A549 (cell line): ENCODE measurements around the gene HLA-DOB. TPM values are rescaled to one million over a fixed set of nuclear protein-coding genes. Genes with fewer than 3 reads are reported as not detected.

Experiments used
- ATAC-seq, 2 experiments: fragments of 200-7000 bp in 1 of 2; fragments of >200 bp in 1 of 2; cut with Nextera tagmentation in 1 of 2; cut with Tn5 transposase in 1 of 2; 3 replicates each; pipeline versions ENCODE4 v1.8.0 to v1.9.1; 2018 to 2020; ENCODE audit warnings: mild to moderate bottlenecking in 1 of 2, moderate library complexity in 1 of 2
- CTCF ChIA-PET: fragments of 300-600 bp; sonication (Branson Sonifier 250); formaldehyde crosslinking; extraction: SDS; loops from one replicate; lab custom pipeline; 2021; ENCODE audit warnings: antibody characterized with exemption, inconsistent platforms; lab: Yijun Ruan, JAX
- POLR2A ChIA-PET: fragments of 350-600 bp; formaldehyde crosslinking; extraction: SDS; loops from one replicate; lab custom pipeline; 2021; ENCODE audit warnings: antibody characterized with exemption, inconsistent platforms; lab: Yijun Ruan, JAX
- DNase-seq, 2 experiments: peaks; one replicate each; pipeline versions ENCODE4 v3.0.0 to v3.0.0-alpha.2; 2011 to 2016; ENCODE audit warnings: low read depth in 1 of 2, low spot score in 1 of 2
- FAIRE-seq: peaks from 2 replicates; lab custom pipeline; 2011; peaks lifted over from hg19 to GRCh38; lab: Jason Lieb, UNC
- H3K27ac ChIP-seq, 2 experiments: fragments of >200 bp; sonication (Bioruptor Twin); formaldehyde crosslinking; 3 replicates each; pipeline ENCODE4 v1.5.1; 2016 to 2017
- H3K4me1 ChIP-seq: fragments of >200 bp; sonication (Bioruptor Twin); formaldehyde crosslinking; 3 replicates; pipeline ENCODE4 v1.6.1; 2016
- H3K4me2 ChIP-seq: fragments of >200 bp; sonication (Bioruptor Twin); formaldehyde crosslinking; 3 replicates; pipeline ENCODE4 v1.6.1; 2016
- H3K4me3 ChIP-seq: fragments of >200 bp; sonication (Bioruptor Twin); formaldehyde crosslinking; 3 replicates; pipeline ENCODE4 v1.5.1; 2016
- H3K9me3 ChIP-seq: fragments of >200 bp; sonication (Bioruptor Twin); formaldehyde crosslinking; 3 replicates; pipeline ENCODE4 v1.6.1; 2016
- ATOH8 ChIP-seq: fragments of 250-450 bp; sonication (Bioruptor Pico); IDR thresholded peaks from 2 replicates; pipeline ENCODE4 v1.5.0; 2020; ENCODE audit warnings: low read depth, mild to moderate bottlenecking, moderate library complexity
- CBX2 ChIP-seq: fragments of 200-600 bp; sonication (generic); IDR thresholded peaks from 2 replicates; pipeline ENCODE4 v1.6.1; 2016; ENCODE audit warnings: low read depth, mild to moderate bottlenecking, borderline replicate concordance
- E2F6 ChIP-seq: IDR thresholded peaks from 2 replicates; pipeline ENCODE4 v1.6.1; 2012; ENCODE audit warnings: low read depth, borderline replicate concordance
- FOSB ChIP-seq: fragments of 250-450 bp; sonication (Bioruptor Pico); IDR thresholded peaks from 2 replicates; pipeline ENCODE4 v1.5.0; 2020; ENCODE audit warnings: mild to moderate bottlenecking, moderate library complexity
- GATA3 ChIP-seq: IDR thresholded peaks from 2 replicates; pipeline ENCODE4 v1.6.1; 2012; ENCODE audit warnings: borderline replicate concordance
- HDAC2 ChIP-seq: fragments of 200-600 bp; sonication (generic); IDR thresholded peaks from 2 replicates; pipeline ENCODE4 v1.6.1; 2016
- HES2 ChIP-seq: fragments of >200 bp; sonication (Bioruptor Twin); formaldehyde crosslinking; IDR thresholded peaks from 2 replicates; pipeline ENCODE4 v1.6.1; 2016
- HMGXB4 ChIP-seq: fragments of 250-450 bp; sonication (Bioruptor Pico); IDR thresholded peaks from 2 replicates; pipeline ENCODE4 v1.5.0; 2021; ENCODE audit warnings: mild to moderate bottlenecking, moderate library complexity, borderline replicate concordance
- HOXB5 ChIP-seq: fragments of 250-450 bp; sonication (Bioruptor Pico); IDR thresholded peaks from 2 replicates; pipeline ENCODE4 v1.5.0; 2020; ENCODE audit warnings: mild to moderate bottlenecking, moderate library complexity
- KDM5A ChIP-seq: fragments of 200-600 bp; sonication (generic); IDR thresholded peaks from 2 replicates; pipeline ENCODE4 v1.6.1; 2016; ENCODE audit warnings: antibody characterized with exemption, mild to moderate bottlenecking
- MAFK ChIP-seq: fragments of 450-650 bp; IDR thresholded peaks from 2 replicates; pipeline ENCODE4 v1.6.1; 2014; ENCODE audit not compliant: partially characterized antibody
- NFE2L2 ChIP-seq: fragments of 150-350 bp; conservative IDR thresholded peaks from 2 replicates; pipeline ENCODE4 v1.6.1; 2014; ENCODE audit warnings: low read length
- NR3C1 ChIP-seq: fragments of >200 bp; sonication (Bioruptor Twin); formaldehyde crosslinking; IDR thresholded peaks from 3 replicates; pipeline ENCODE4 v1.6.1; 2017
- PBX3 ChIP-seq: IDR thresholded peaks from 2 replicates; pipeline ENCODE4 v1.6.1; 2012
- POLR2A ChIP-seq: IDR thresholded peaks from 2 replicates; pipeline ENCODE4 v1.6.1; 2012; ENCODE audit warnings: mild to moderate bottlenecking, low read length
- SMC3 ChIP-seq: fragments of >200 bp; sonication (Bioruptor Twin); formaldehyde crosslinking; IDR thresholded peaks from 3 replicates; pipeline ENCODE4 v1.6.1; 2018; ENCODE audit warnings: inconsistent platforms
- USF2 ChIP-seq: fragments of 450-650 bp; IDR thresholded peaks from 2 replicates; pipeline ENCODE4 v1.6.1; 2014; ENCODE audit warnings: antibody characterized with exemption
- ZC3H11A ChIP-seq: fragments of 450-650 bp; IDR thresholded peaks from 2 replicates; pipeline ENCODE4 v1.6.1; 2014; ENCODE audit warnings: antibody characterized with exemption, mild to moderate bottlenecking
- ZFP36 ChIP-seq: fragments of 450-650 bp; IDR thresholded peaks from 2 replicates; pipeline ENCODE4 v1.6.1; 2014; ENCODE audit warnings: borderline replicate concordance; ENCODE audit not compliant: partially characterized antibody
- WGBS: methylation state at CpG from one replicate; pipeline ENCODE4 v1.1.6; 2017; ENCODE audit errors: missing lambda C conversion rate; 5-methylcytosine and 5-hydroxymethylcytosine counted together
- polyA plus RNA-seq, 4 experiments: library from polyadenylated mRNA; depleted of rRNA in 3 of 4; stranded (reverse); fragments of >200 nt; fragmentation: RNase III in 1 of 4; extraction: RNeasy Plus Mini Kit Qiagen cat#74134 plus additional on column Dnase treatment in 1 of 4; gene quantifications; 2 replicates in 3 of 4; 3 replicates in 1 of 4; pipeline ENCODE4 v1.2.3, GENCODE V29; 2011 to 2017

Gene HLA-DOB
- polyA plus RNA-seq, 2 of the 4 experiments (the other 2 are of a cell fraction): 0.08 to 0.10 TPM

GRCh38 chr6:32819729-32820128, 2.9 kb upstream of the HLA-DOB start:
- CTCF ChIA-PET: interaction anchor here (0.6 to 3.7 kb wide), 2 partner anchors 19 to 612 kb away, joined by 3 to 21 read pairs; partner anchors contain the start of gene TAP2
- TF ChIP-seq NFE2L2 (0 out of 2 replicates have a peak, but pooled peaks have one; percentile 59), ATOH8 (CRISPR knock-in tag) (no peak), MAFK (peak; percentile 69)
- Histone ChIP-seq H3K27ac (peak overlapping the region; percentile 21 to 39; a peak in 2 of 6 replicates), H3K9me3 (no peaks in the 10 kb centered on the region), H3K4me1 (peaks cover 7% of the 10 kb centered on the region; the same call in 2 of the 3 replicates), H3K4me3 (no peak overlapping the region), H3K4me2 (no peak overlapping the region)
- ATAC-seq (peak in 1 of 2 experiments; percentile 29; a peak in 1 of 6 replicates), FAIRE-seq (no peak), DNase-seq (peak in 1 of 2 experiments; percentile 43)
- 44% methylated on average over 3 of the region's 3 CpGs for WGBS
- POLR2A ChIA-PET: no interaction called here

- ChIA-PET POLR2A (no interaction called here), CTCF (interaction anchor here (0.6 to 3.7 kb wide), 2 partner anchors 20 to 611 kb away, joined by 3 to 21 read pairs; partner anchors contain the start of gene TAP2)
- ATAC-seq (no peak), FAIRE-seq (no peak), DNase-seq (no peak)
- peaks cover 7% of the 10 kb centered on the region; the same call in 2 of the 3 replicates for H3K4me1 ChIP-seq
- H3K27ac ChIP-seq: no peak overlapping the region
- no peak for TF ChIP-seq POLR2A
- no peak for TF ChIP-seq HOXB5 (CRISPR knock-in tag)
- TF ChIP-seq CBX2: no peak
- TF ChIP-seq GATA3: no peak
- no peak for TF ChIP-seq USF2
- no peak for TF ChIP-seq KDM5A
- H3K9me3 ChIP-seq: no peaks in the 10 kb centered on the region
- H3K4me2 ChIP-seq: no peak overlapping the region
- 58% methylated on average over 2 of the region's 2 CpGs for WGBS
- H3K4me3 ChIP-seq: no peak overlapping the region
These were observed 2.1 kb upstream of the HLA-DOB start for GRCh38 chr6:32818867-32819266.

GRCh38 chr6:32815996-32816395, 806 bp downstream of the HLA-DOB start:
- no peak for FAIRE-seq
- Histone ChIP-seq H3K4me1 (peaks cover 7% of the 10 kb centered on the region; the same call in 2 of the 3 replicates), H3K4me2 (no peak overlapping the region), H3K27ac (no peak overlapping the region), H3K9me3 (no peaks in the 10 kb centered on the region), H3K4me3 (no peak overlapping the region)
- 83% methylated on average over 2 of the region's 2 CpGs for WGBS
- ChIA-PET POLR2A (no interaction called here), CTCF (no interaction called here)
- no peak for TF ChIP-seq MAFK
- TF ChIP-seq HMGXB4: no peak
- no peak for TF ChIP-seq ZFP36
- no peak for TF ChIP-seq SMC3
- no peak for TF ChIP-seq FOSB
- no peak for ATAC-seq
- no peak for DNase-seq

GRCh38 chr6:32815115-32815514, 1.7 kb downstream of the HLA-DOB start:
- peaks cover 7% of the 10 kb centered on the region; the same call in 2 of the 3 replicates for H3K4me1 ChIP-seq
- no peak for DNase-seq
- no peaks in the 10 kb centered on the region for H3K9me3 ChIP-seq
- ATAC-seq: no peak
- CTCF ChIA-PET: interaction anchor here (0.6 kb wide), 1 partner anchor 24 kb away, joined by 3 read pairs; the partner anchor contains the start of gene TAP2
- FAIRE-seq: no peak
- POLR2A ChIA-PET: no interaction called here
- no peak for TF ChIP-seq HOXB5 (CRISPR knock-in tag)
- no peak for TF ChIP-seq PBX3
- TF ChIP-seq E2F6: no peak
- no peak for TF ChIP-seq FOSB
- no peak for TF ChIP-seq HES2
- no peak for TF ChIP-seq NR3C1
- TF ChIP-seq HDAC2: no peak
- TF ChIP-seq USF2: no peak
- TF ChIP-seq ZC3H11A: no peak
- H3K4me3 ChIP-seq: no peak overlapping the region
- WGBS: 70% methylated on average over 5 of the region's 5 CpGs
- H3K27ac ChIP-seq: no peak overlapping the region
- H3K4me2 ChIP-seq: no peak overlapping the region
